GM12873 (cell line): ENCODE measurements around the gene KCNQ2.

Source experiments
- CTCF ChIP-seq: IDR thresholded peaks from 2 replicates; pipeline ENCODE4 v1.5.1; 2012; ENCODE audit warnings: low read depth, mild to moderate bottlenecking, moderate library complexity, low read length, control low read depth; ENCODE audit not compliant: insufficient read depth; ENCODE audit errors: missing control alignments

Gene KCNQ2

DNA sequence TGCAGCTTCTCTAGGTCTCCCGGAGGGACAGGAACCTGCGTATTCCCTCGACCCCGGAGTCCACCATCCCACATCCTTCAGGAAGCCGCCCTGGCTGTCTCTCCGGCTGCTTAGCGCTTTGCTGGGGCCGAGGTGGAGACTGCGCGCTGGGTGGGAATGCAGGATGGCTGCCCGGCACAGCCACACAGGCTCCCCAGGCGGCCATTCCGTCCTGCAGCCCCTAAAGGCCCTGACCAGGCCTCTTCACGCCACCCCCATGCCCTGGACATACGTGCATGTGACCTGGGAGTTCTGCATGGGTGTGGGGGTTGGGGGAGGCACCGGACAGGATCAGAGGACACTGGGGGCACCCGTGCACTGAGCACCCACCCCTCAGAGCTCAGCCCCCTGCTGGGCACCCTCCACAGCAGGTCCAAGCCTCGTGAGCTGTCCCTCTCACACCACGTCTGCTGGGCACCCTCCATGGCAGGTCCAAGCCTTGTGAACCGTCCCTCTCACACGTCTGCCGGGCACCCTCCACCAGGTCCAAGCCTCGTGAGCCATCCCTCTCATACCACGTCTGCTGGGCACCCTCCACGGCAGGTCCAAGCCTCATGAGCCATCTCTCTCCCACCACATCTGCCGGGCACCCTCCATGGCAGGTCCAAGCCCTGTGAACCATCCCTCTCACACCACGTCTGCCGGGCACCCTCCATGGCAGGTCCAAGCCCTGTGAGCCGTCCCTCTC is 70.9 kb downstream of the KCNQ2 start:
- TF ChIP-seq CTCF, result no peak

- no peak for TF ChIP-seq CTCF
These were observed 71.8 kb downstream of the KCNQ2 start for GRCh38 chr20:63400486-63401210.

GRCh38 chr20:63399596-63400375 is 72.7 kb downstream of the KCNQ2 start:
- TF ChIP-seq CTCF, result no peak

- TF ChIP-seq CTCF, result no peak
These were observed 73.5 kb downstream of the KCNQ2 start for GRCh38 chr20:63398744-63399514.

GRCh38 chr20:63397946-63398450 is 74.5 kb downstream of the KCNQ2 start:
- TF ChIP-seq CTCF, result no peak

GRCh38 chr20:63397155-63397843 is 75.2 kb downstream of the KCNQ2 start:
- TF ChIP-seq CTCF, result no peak
